HCEC 1CT (cell line): ENCODE results near the gene NOL6.
A peak's percentile ranks its signal among the peaks of the same experiment; 100 is the strongest.

Experiments used
- DNase-seq: peaks from one replicate; pipeline ENCODE4 v3.0.0-alpha.2; 2017

Gene NOL6

GRCh38 chr9:33447799-33448553 lies 25.7 kb downstream of the NOL6 start:
- DNase-seq, result no peak

- peak; percentile 53 for DNase-seq
Measured at GRCh38 chr9:33446946-33447798, 26.6 kb downstream of the NOL6 start, which contains the start of gene AQP3. Gene AQP3 (minus strand): TSS chr9:33447593. CDS start chr9:33447530, 63 bp downstream.

GRCh38 chr9:33446240-33446945 lies 27.3 kb downstream of the NOL6 start:
- no peak for DNase-seq

GRCh38 chr9:33445389-33446239 lies 28.1 kb downstream of the NOL6 start:
- no peak for DNase-seq

- DNase-seq, result no peak
Measured at GRCh38 chr9:33443464-33444154, 30.1 kb downstream of the NOL6 start.

GRCh38 chr9:33443047-33443446 lies 30.7 kb downstream of the NOL6 start:
- DNase-seq, result no peak

- DNase-seq, result no peak
Measured at GRCh38 chr9:33442125-33442524, 31.6 kb downstream of the NOL6 start.

- DNase-seq, result no peak
Measured at GRCh38 chr9:33440609-33441008, 33.1 kb downstream of the NOL6 start.

GRCh38 chr9:33440204-33440603 lies 33.5 kb downstream of the NOL6 start:
- no peak for DNase-seq

- no peak for DNase-seq
Measured at GRCh38 chr9:33439731-33440130, 34.0 kb downstream of the NOL6 start.

GRCh38 chr9:33438926-33439680 lies 34.6 kb downstream of the NOL6 start:
- DNase-seq, result no peak

- DNase-seq, result no peak
Measured at GRCh38 chr9:33437898-33438297, 35.8 kb downstream of the NOL6 start.

- DNase-seq, result no peak
Measured at GRCh38 chr9:33437205-33437604, 36.5 kb downstream of the NOL6 start.

GRCh38 chr9:33436445-33436844 lies 37.3 kb downstream of the NOL6 start:
- no peak for DNase-seq

GRCh38 chr9:33435821-33436277 lies 37.9 kb downstream of the NOL6 start:
- no peak for DNase-seq

- no peak for DNase-seq
Measured at GRCh38 chr9:33434317-33435105, 39.2 kb downstream of the NOL6 start.

- no peak for DNase-seq
Measured at GRCh38 chr9:33433871-33434270, 39.9 kb downstream of the NOL6 start.

- no peak for DNase-seq
Measured at GRCh38 chr9:33431420-33431819, 42.3 kb downstream of the NOL6 start.

GRCh38 chr9:33430942-33431341 lies 42.8 kb downstream of the NOL6 start:
- DNase-seq, result no peak
